Upper lobe of right lung (tissue), 1 donor: Measurements from ENCODE around the gene PRKCA. TPM values are rescaled to one million over a fixed set of nuclear protein-coding genes. Genes with fewer than 3 reads are reported as not detected.

ENCODE experiments used
- ATAC-seq: fragments of 200-7000 bp; cut with Tn5 transposase; one replicate; pipeline ENCODE4 v1.9.1; 2020; ENCODE audit warnings: mild to moderate bottlenecking, moderate library complexity
- DNase-seq: peaks from one replicate; pipeline ENCODE4 v3.0.0-alpha.2; 2020
- H3K27ac ChIP-seq: fragments of 200-600 bp; one replicate; pipeline ENCODE4 v1.8.0; 2022
- H3K27me3 ChIP-seq: fragments of 200-600 bp; one replicate; pipeline ENCODE4 v1.8.0; 2022; ENCODE audit warnings: mild to moderate bottlenecking
- H3K36me3 ChIP-seq: fragments of 200-600 bp; one replicate; pipeline ENCODE4 v1.8.0; 2022
- H3K4me1 ChIP-seq: fragments of 200-600 bp; one replicate; pipeline ENCODE4 v1.8.0; 2022
- H3K4me3 ChIP-seq: fragments of 200-600 bp; one replicate; pipeline ENCODE4 v1.8.0; 2022; ENCODE audit warnings: mild to moderate bottlenecking
- H3K9me3 ChIP-seq: fragments of 200-600 bp; one replicate; pipeline ENCODE4 v1.8.0; 2022
- intact Hi-C: fragments of 100-400 bp; cut with DNase I; formaldehyde crosslinking; loops from one replicate; pipeline ENCODE4 v1.11.0; 2022
- total RNA-seq: library from RNA; stranded (reverse); fragmentation: NEBNext Ultra II Directional; extraction: Animal tissue kit (Norgen Biotek cat#: 25700); gene quantifications from one replicate; pipeline ENCODE4 v1.2.1, GENCODE V29; 2021
- TF ChIP-seq, protein P1 (sequence below): fragments of 200-600 bp; IDR thresholded peaks from one replicate; pipeline ENCODE4 v1.8.0; 2022; ENCODE audit warnings: antibody characterized with exemption
- donor health status: DM: no; HTN: yes; CAD: no; lungs with severe emphysema.

PRKCA gene
- total RNA-seq, 1 donor from 2014 or later: 43.4 TPM

- intact Hi-C loops: no loop called here
- H3K4me1 ChIP-seq: peaks cover 6% of the 10 kb centered on the region
- no peak overlapping the region for H3K4me3 ChIP-seq
- H3K9me3 ChIP-seq: no peaks in the 10 kb centered on the region
- H3K27ac ChIP-seq: no peak overlapping the region
- TF ChIP-seq, protein P1, sequence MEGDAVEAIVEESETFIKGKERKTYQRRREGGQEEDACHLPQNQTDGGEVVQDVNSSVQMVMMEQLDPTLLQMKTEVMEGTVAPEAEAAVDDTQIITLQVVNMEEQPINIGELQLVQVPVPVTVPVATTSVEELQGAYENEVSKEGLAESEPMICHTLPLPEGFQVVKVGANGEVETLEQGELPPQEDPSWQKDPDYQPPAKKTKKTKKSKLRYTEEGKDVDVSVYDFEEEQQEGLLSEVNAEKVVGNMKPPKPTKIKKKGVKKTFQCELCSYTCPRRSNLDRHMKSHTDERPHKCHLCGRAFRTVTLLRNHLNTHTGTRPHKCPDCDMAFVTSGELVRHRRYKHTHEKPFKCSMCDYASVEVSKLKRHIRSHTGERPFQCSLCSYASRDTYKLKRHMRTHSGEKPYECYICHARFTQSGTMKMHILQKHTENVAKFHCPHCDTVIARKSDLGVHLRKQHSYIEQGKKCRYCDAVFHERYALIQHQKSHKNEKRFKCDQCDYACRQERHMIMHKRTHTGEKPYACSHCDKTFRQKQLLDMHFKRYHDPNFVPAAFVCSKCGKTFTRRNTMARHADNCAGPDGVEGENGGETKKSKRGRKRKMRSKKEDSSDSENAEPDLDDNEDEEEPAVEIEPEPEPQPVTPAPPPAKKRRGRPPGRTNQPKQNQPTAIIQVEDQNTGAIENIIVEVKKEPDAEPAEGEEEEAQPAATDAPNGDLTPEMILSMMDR: no peak
- DNase-seq (no peak), ATAC-seq (no peak)
- no peaks in the 10 kb centered on the region for H3K27me3 ChIP-seq
- H3K36me3 ChIP-seq: no peaks in the 10 kb centered on the region
Measured at GRCh38 chr17:66458782-66459181, 156.4 kb downstream of the PRKCA start.

GRCh38 chr17:66459811-66460270, 157.4 kb downstream of the PRKCA start:
- peak; percentile 87 for ATAC-seq
- DNase-seq: no peak
- Histone ChIP-seq H3K27ac (no peak overlapping the region), H3K36me3 (no peaks in the 10 kb centered on the region), H3K27me3 (no peaks in the 10 kb centered on the region), H3K9me3 (no peaks in the 10 kb centered on the region), H3K4me3 (no peak overlapping the region), H3K4me1 (peaks cover 6% of the 10 kb centered on the region)
- intact Hi-C loops: no loop called here
- TF ChIP-seq, protein P1: no peak

- ATAC-seq (no peak), DNase-seq (no peak)
- no peak overlapping the region for H3K27ac ChIP-seq
- peaks cover 6% of the 10 kb centered on the region for H3K4me1 ChIP-seq
- no peaks in the 10 kb centered on the region for H3K36me3 ChIP-seq
- H3K9me3 ChIP-seq: no peaks in the 10 kb centered on the region
- no peaks in the 10 kb centered on the region for H3K27me3 ChIP-seq
- intact Hi-C loops: no loop called here
- TF ChIP-seq, protein P1: no peak
- H3K4me3 ChIP-seq: no peak overlapping the region
Measured at GRCh38 chr17:66460558-66460957, 158.1 kb downstream of the PRKCA start.

- Histone ChIP-seq H3K4me3 (no peak overlapping the region), H3K9me3 (no peaks in the 10 kb centered on the region), H3K27ac (no peak overlapping the region), H3K4me1 (peaks cover 11% of the 10 kb centered on the region), H3K27me3 (no peaks in the 10 kb centered on the region), H3K36me3 (no peaks in the 10 kb centered on the region)
- no peak for DNase-seq
- TF ChIP-seq, protein P1: no peak
- intact Hi-C loops: no loop called here
- no peak for ATAC-seq
Measured at GRCh38 chr17:66461343-66461995, 159.1 kb downstream of the PRKCA start.

DNA sequence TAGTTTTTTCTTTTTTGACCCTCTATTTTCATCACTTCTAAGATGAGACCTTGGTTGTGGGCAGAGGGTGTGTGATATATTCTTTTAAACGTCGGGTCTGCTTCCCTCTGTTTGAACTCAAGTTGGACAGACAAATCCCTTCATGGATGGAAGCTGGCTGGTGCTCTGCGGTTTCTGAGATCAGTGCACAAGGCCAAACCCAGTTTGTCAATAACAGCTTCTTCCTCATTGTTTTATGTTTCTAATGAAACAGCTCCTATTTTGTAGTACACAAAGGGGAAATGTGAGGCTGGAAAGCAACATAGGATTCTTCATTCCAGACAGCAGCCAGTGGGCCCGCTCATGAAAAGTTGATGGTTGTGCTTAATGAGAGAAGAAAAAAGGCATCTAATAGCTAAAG, 159.6 kb downstream of the PRKCA start:
- ATAC-seq: peak; percentile 63
- intact Hi-C loops: no loop called here

More for the DNA sequence above, 159.6 kb downstream of the PRKCA start:
- no peaks in the 10 kb centered on the region for H3K36me3 ChIP-seq
- no peaks in the 10 kb centered on the region for H3K27me3 ChIP-seq
- no peak for DNase-seq
- no peak overlapping the region for H3K27ac ChIP-seq
- no peak overlapping the region for H3K4me3 ChIP-seq
- no peaks in the 10 kb centered on the region for H3K9me3 ChIP-seq
- peaks cover 16% of the 10 kb centered on the region for H3K4me1 ChIP-seq
- TF ChIP-seq, protein P1: no peak
